ENCODE results near the gene ADORA1. TPM values are rescaled to one million over a fixed set of nuclear protein-coding genes. Genes with fewer than 3 reads are reported as not detected.

ADORA1 gene
- total RNA-seq, 3 donors from 2014 or later, result 0.53 to 1.3 (median 0.78) TPM

- peaks cover 17% of the 10 kb centered on the region for H3K4me1 ChIP-seq (ENCODE audit: low read depth)
- intact Hi-C loops (cut with DNase I, micrococcal nuclease), result no loop called here
- DNase-seq (no peak), ATAC-seq (no peak)
- no peaks in the 10 kb centered on the region for H3K36me3 ChIP-seq (ENCODE audit: low read depth)
- H3K4me3 ChIP-seq, result no peak overlapping the region
- no peaks in the 10 kb centered on the region for H3K9me3 ChIP-seq
- TF ChIP-seq, protein P1, sequence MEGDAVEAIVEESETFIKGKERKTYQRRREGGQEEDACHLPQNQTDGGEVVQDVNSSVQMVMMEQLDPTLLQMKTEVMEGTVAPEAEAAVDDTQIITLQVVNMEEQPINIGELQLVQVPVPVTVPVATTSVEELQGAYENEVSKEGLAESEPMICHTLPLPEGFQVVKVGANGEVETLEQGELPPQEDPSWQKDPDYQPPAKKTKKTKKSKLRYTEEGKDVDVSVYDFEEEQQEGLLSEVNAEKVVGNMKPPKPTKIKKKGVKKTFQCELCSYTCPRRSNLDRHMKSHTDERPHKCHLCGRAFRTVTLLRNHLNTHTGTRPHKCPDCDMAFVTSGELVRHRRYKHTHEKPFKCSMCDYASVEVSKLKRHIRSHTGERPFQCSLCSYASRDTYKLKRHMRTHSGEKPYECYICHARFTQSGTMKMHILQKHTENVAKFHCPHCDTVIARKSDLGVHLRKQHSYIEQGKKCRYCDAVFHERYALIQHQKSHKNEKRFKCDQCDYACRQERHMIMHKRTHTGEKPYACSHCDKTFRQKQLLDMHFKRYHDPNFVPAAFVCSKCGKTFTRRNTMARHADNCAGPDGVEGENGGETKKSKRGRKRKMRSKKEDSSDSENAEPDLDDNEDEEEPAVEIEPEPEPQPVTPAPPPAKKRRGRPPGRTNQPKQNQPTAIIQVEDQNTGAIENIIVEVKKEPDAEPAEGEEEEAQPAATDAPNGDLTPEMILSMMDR (IDR thresholded peaks at IDR 0.05), result no peak
Observed at GRCh38 chr1:203131548-203132200, 4.1 kb downstream of the ADORA1 start.

DNA sequence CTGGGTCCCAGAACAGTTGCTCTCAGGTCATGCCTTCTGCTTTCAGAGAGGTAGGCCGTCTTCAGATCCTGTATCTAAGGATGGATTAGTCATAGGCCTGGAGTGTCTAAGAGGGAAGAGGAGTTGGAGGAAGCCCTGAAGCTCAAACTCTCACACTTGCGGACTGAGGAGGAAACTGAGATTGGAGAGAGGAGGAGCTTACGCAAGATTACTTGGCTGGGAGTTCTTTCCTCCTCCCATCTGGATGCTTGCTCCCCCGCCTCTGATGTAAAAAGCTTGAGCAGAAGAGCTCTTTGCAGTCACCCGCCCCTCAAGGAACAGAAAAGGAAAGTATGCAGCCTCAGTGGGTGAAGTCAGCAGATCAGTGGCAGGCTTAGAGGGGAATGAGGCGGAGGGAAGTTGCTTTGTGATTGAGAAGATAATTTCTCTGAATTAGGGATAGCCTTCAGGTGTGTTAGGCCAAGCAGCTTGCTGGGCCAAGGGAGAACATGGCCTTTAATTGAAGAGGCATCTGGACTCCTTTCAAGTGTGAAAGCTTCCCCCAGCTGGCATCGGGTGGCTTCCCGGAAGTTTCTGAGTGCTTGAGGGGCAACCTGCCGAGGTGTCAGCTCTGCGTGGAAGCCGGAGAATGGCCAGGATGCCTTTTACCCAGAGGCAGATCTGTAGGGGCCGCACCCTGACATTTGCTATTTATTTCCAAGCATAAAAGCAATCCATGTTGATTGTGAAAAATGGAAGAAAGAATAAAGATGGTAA is 6.6 kb downstream of the ADORA1 start:
- H3K9me3 ChIP-seq, result no peaks in the 10 kb centered on the region
- peaks cover 4% of the 10 kb centered on the region for H3K4me1 ChIP-seq (ENCODE audit: low read depth)
- no peak overlapping the region for H3K4me3 ChIP-seq
- TF ChIP-seq, protein P1 (IDR thresholded peaks at IDR 0.05), result no peak
- no peak for DNase-seq
- no peaks in the 10 kb centered on the region for H3K36me3 ChIP-seq (ENCODE audit: low read depth)
- intact Hi-C loops (cut with DNase I, micrococcal nuclease), result no loop called here
- peak; percentile 20 for ATAC-seq

DNA sequence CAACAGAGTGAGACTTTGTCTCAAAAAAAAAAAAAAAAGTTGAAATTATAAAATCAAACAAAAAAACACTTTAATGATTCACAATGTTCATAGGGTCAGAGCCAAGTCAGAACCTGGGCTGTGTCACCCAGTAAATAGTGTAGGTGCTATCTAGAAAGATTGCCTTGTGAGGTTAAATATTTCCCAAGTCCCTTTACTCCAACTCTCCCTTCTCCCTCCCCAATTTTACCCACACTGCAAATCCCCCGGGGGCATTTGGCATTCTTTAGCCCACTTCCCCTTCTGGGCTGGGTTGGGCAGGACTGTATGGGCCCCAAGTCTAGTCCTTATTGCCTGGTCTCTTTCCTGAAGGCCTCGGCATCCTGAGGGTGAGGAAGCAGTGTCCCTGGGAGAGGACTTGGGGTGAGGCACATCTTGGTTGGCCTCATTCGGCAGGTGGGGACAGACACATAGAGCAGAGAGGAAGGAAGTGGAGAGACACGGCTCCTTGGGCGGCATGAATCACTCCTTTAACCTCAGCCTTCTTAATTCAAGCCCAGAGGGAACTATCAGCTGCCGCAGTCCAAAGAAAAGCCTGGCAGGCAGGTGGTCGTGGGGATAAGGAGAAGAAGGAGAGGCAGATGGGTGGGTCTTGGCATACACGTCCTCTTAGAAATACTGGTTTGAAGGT is 8.2 kb downstream of the ADORA1 start:
- intact Hi-C loops (cut with DNase I, micrococcal nuclease), result no loop called here
- Histone ChIP-seq H3K36me3 (ENCODE audit: low read depth) (no peaks in the 10 kb centered on the region), H3K4me3 (no peak overlapping the region), H3K4me1 (ENCODE audit: low read depth) (no peaks in the 10 kb centered on the region), H3K9me3 (no peaks in the 10 kb centered on the region)
- TF ChIP-seq, protein P1 (IDR thresholded peaks at IDR 0.05), result no peak
- ATAC-seq, result peak; percentile 71
- no peak for DNase-seq

- peak; percentile 38 for ATAC-seq
- TF ChIP-seq, protein P1 (IDR thresholded peaks at IDR 0.05), result no peak
- Histone ChIP-seq H3K9me3 (no peaks in the 10 kb centered on the region), H3K4me3 (no peak overlapping the region), H3K4me1 (ENCODE audit: low read depth) (no peaks in the 10 kb centered on the region), H3K36me3 (ENCODE audit: low read depth) (no peaks in the 10 kb centered on the region)
- intact Hi-C loops (cut with DNase I, micrococcal nuclease), result no loop called here
- no peak for DNase-seq
Observed at GRCh38 chr1:203136409-203137042, 9.0 kb downstream of the ADORA1 start.

- no peak for DNase-seq
- intact Hi-C loops (cut with DNase I, micrococcal nuclease), result no loop called here
- Histone ChIP-seq H3K4me1 (ENCODE audit: low read depth) (no peaks in the 10 kb centered on the region), H3K9me3 (no peaks in the 10 kb centered on the region), H3K36me3 (ENCODE audit: low read depth) (no peaks in the 10 kb centered on the region), H3K4me3 (no peak overlapping the region)
- no peak for ATAC-seq
- TF ChIP-seq, protein P1 (IDR thresholded peaks at IDR 0.05), result no peak
Observed at GRCh38 chr1:203137324-203137723, 9.8 kb downstream of the ADORA1 start.
